ENCODE results near the gene ARG2. TPM values are rescaled to one million over a fixed set of nuclear protein-coding genes. Genes with fewer than 3 reads are reported as not detected.

The ARG2 gene
- total RNA-seq: 7.1 and 17.0 TPM in 2 replicates

GRCh38 chr14:67619446-67620216 is at the start of gene ARG2:
Gene ARG2, plus strand, starts transcription at chr14:67619920. Its CDS starts 58 bp downstream, at chr14:67619978.
- peak; percentile 48 for DNase-seq (ENCODE audit: extremely low read depth, low read depth, low spot score)

- no peak for DNase-seq (ENCODE audit: extremely low read depth, low read depth, low spot score)
Observed at GRCh38 chr14:67570453-67570852, 49.3 kb upstream of the ARG2 start.

GRCh38 chr14:67571275-67571990 is 48.3 kb upstream of the ARG2 start:
- peak; percentile 16 for DNase-seq (ENCODE audit: extremely low read depth, low read depth, low spot score)

GRCh38 chr14:67571991-67572323 is 47.8 kb upstream of the ARG2 start:
- no peak for DNase-seq (ENCODE audit: extremely low read depth, low read depth, low spot score)

- no peak for DNase-seq (ENCODE audit: extremely low read depth, low read depth, low spot score)
Observed at GRCh38 chr14:67572608-67573007, 47.1 kb upstream of the ARG2 start.

- DNase-seq (ENCODE audit: extremely low read depth, low read depth, low spot score): no peak
Observed at GRCh38 chr14:67573228-67574010, 46.3 kb upstream of the ARG2 start.

GRCh38 chr14:67574156-67574555 is 45.6 kb upstream of the ARG2 start:
- no peak for DNase-seq (ENCODE audit: extremely low read depth, low read depth, low spot score)

- DNase-seq (ENCODE audit: extremely low read depth, low read depth, low spot score): no peak
Observed at GRCh38 chr14:67574806-67575205, 44.9 kb upstream of the ARG2 start.

GRCh38 chr14:67575684-67576083 is 44.0 kb upstream of the ARG2 start:
- DNase-seq (ENCODE audit: extremely low read depth, low read depth, low spot score): no peak

GRCh38 chr14:67576216-67576955 is 43.3 kb upstream of the ARG2 start:
- DNase-seq (ENCODE audit: extremely low read depth, low read depth, low spot score): no peak

- DNase-seq (ENCODE audit: extremely low read depth, low read depth, low spot score): no peak
Observed at GRCh38 chr14:67577181-67577808, 42.4 kb upstream of the ARG2 start.

- DNase-seq (ENCODE audit: extremely low read depth, low read depth, low spot score): no peak
Observed at GRCh38 chr14:67577909-67578749, 41.6 kb upstream of the ARG2 start.

GRCh38 chr14:67579040-67579439 is 40.7 kb upstream of the ARG2 start:
- no peak for DNase-seq (ENCODE audit: extremely low read depth, low read depth, low spot score)

- no peak for DNase-seq (ENCODE audit: extremely low read depth, low read depth, low spot score)
Observed at GRCh38 chr14:67579636-67580035, 40.1 kb upstream of the ARG2 start.

GRCh38 chr14:67580336-67581171 is 39.2 kb upstream of the ARG2 start:
- DNase-seq (ENCODE audit: extremely low read depth, low read depth, low spot score): no peak

- no peak for DNase-seq (ENCODE audit: extremely low read depth, low read depth, low spot score)
Observed at GRCh38 chr14:67581643-67582042, 38.1 kb upstream of the ARG2 start.

GRCh38 chr14:67582061-67582460 is 37.7 kb upstream of the ARG2 start:
- DNase-seq (ENCODE audit: extremely low read depth, low read depth, low spot score): no peak
